Measurements from ENCODE around the gene PCCA.

- TF ChIP-seq CTCF (IDR thresholded peaks at IDR 0.05) (no peak), POLR2A (IDR thresholded peaks at IDR 0.05) (no peak)
These were observed 429.6 kb downstream of the PCCA start for GRCh38 chr13:100518394-100519062.

Data from adrenal gland (tissue), 5 donors.